22Rv1 (cell line): ENCODE results near the gene NTF4.
A peak's percentile ranks its signal among the peaks of the same experiment; 100 is the strongest.
"Not testable (repeated sequence)": the region's sequence is repeated elsewhere in the genome, so short reads cannot be mapped to it uniquely, and the experiment has no call there.

Experiments used
- H3K27ac ChIP-seq: fragments of 450-650 bp; 2 replicates; pipeline ENCODE4 v1.5.1; 2017
- ZFX ChIP-seq: fragments of 450-650 bp; IDR thresholded peaks from 2 replicates; pipeline ENCODE4 v1.6.1; 2017; ENCODE audit warnings: antibody characterized with exemption, borderline replicate concordance
- TF ChIP-seq, protein P1 (sequence below): fragments of 450-650 bp; IDR thresholded peaks from 2 replicates; pipeline ENCODE4 v1.5.1; 2017; ENCODE audit warnings: mild to moderate bottlenecking

Gene NTF4

DNA sequence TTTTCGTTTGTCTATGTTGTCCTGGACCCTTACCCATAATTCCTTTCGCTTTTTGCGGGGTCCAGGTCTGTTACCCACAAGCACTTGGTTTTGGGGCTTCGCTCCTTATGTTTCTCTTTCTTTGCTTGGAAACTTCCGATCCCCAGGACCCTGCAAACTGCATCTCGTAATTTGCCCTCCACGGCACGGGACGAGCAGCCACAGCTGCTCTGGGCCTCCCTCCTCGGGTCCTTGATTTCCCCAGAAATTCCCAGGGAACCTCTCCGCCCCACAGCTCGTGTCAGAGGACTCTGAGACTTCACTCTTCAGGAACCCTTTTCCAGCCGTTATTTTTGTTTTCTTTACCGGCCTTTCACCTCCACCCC is 21.2 kb upstream of the NTF4 start:
- TF ChIP-seq ZFX: no peak
- TF ChIP-seq, protein P1, sequence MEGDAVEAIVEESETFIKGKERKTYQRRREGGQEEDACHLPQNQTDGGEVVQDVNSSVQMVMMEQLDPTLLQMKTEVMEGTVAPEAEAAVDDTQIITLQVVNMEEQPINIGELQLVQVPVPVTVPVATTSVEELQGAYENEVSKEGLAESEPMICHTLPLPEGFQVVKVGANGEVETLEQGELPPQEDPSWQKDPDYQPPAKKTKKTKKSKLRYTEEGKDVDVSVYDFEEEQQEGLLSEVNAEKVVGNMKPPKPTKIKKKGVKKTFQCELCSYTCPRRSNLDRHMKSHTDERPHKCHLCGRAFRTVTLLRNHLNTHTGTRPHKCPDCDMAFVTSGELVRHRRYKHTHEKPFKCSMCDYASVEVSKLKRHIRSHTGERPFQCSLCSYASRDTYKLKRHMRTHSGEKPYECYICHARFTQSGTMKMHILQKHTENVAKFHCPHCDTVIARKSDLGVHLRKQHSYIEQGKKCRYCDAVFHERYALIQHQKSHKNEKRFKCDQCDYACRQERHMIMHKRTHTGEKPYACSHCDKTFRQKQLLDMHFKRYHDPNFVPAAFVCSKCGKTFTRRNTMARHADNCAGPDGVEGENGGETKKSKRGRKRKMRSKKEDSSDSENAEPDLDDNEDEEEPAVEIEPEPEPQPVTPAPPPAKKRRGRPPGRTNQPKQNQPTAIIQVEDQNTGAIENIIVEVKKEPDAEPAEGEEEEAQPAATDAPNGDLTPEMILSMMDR: no peak

DNA sequence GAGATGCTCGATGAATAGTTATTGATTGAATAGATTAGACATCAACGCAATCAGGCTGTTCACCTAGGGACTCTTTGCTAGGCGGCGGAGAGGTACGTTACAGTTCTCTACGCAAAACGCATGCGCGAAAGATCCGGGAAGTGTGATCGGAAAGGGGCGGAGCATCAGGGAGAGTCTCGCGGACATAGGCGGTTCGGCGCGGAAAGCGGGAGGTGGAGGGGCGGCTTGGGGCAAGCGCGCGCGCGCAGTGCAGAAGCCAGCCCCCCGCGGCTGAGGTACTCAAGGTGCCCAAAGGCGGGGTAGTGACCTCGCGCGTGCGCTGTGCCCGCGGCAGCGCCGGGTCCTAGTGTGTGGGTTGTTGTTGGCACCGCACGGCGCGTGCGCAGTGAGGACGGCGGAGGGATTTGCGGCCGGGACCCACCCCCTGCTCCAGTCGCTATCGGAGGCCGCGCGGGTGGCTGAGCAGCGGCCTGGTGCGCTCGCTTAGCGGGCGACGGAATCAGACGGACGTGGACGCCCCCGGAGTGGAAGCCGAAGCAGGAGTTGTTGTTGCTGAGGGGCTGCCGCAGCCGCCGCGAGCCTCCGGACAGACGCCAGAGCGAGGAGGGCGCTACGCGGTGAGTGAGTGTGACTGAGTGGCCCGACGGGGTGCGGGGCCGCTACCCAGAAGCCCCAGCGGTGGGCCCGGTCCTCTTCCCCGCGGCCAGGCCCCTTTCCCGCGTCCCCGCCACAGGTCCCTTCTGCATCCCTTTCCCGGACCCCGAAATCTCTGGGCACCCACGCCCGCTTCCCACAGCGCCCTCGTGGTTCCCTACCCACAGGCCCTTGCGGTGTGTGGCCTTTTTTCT is 20.6 kb upstream of the NTF4 start, which contains the start of gene SNRNP70:
SNRNP70 (plus strand) TSS at position 432 of the 848 bp plus-strand sequence. CDS start 964 bp downstream, outside the sequence.
- H3K27ac ChIP-seq: peak within 1 kb of the TSS; percentile 84
- TF ChIP-seq, protein P1: no peak
- no peak for TF ChIP-seq ZFX

More for the DNA sequence above, 21.2 kb upstream of the NTF4 start:
- peak overlapping the region; percentile 84 for H3K27ac ChIP-seq

DNA sequence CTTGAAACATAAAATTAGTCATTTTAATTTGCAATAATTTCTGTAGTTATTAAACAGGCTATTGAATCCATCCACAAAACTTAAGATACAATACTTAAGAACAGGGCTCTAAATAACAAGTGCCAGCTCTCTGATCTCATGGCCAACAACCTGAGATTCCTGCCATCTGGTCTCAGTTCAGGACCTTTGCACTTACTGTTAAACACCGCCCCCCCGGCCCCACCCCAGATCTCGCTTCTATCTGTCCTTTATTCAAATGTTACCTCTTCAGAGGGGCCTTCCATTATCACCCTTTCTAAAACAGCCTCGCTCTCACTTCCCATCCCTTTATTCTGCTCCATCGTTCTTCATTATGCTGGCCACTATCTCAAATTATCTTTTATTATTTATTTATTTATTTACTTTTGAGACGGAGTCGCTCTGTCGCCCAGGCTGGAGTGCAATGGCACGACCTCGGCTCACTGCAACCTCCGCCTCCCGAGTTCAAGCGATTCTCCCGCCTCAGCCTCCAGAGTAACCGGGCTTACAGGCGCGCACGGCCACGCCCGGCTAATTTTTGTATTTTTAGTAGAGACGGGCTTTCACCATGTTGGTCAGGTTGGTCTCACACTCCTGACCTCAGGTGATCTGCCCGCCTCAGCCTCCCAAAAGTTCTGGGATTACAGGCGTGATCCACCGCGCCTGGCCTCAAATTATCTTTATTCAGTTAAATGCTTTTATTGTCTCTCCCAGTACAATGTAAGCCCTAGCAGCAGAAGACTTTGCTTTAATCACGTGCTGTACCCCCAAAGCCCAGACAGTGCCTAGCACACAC is 19.8 kb upstream of the NTF4 start:
- TF ChIP-seq ZFX: no peak
- TF ChIP-seq, protein P1: no peak
- peak overlapping the region; percentile 84 for H3K27ac ChIP-seq

DNA sequence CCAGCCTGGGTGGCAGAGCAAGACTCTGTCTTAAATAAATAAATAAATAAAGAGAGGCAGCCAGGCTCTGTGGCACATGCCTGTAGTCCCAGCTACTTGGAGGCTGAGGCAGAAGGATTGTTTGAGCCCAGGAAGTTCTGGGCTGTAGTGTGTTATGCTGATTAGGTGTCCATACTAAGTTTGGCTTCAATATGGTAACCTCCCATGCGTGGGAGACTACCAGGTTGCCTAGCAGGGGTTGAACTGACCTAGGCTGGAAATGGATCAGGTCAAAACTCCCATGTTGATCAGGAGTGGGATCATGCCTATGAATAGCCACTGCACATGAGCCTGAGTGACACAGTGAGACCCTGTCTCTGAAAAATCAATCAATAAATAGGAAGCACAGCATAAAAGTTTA is 16.7 kb upstream of the NTF4 start:
- H3K27ac ChIP-seq: no peak overlapping the region
- TF ChIP-seq ZFX: no peak
- TF ChIP-seq, protein P1: no peak

DNA sequence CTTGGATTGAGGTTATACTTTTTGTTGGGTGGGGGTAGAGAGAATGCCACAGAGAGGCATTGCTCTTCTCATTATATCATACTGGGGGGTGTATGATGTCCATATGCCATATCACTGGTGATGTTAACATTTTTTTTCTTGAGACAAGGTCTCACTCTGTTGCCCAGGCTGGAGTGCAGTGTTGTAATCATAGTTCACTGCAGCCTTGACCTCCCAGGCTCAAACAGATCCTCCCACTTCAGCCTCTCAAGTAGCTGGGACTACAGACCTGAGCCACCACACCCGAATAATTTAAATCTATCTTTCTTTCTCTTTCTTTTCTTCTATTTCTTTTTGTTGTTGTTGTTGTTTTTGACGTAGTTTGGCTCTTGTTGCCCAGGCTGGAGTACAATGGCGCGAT is 15.8 kb upstream of the NTF4 start:
- H3K27ac ChIP-seq: no peak overlapping the region
- TF ChIP-seq, protein P1: no peak
- no peak for TF ChIP-seq ZFX

DNA sequence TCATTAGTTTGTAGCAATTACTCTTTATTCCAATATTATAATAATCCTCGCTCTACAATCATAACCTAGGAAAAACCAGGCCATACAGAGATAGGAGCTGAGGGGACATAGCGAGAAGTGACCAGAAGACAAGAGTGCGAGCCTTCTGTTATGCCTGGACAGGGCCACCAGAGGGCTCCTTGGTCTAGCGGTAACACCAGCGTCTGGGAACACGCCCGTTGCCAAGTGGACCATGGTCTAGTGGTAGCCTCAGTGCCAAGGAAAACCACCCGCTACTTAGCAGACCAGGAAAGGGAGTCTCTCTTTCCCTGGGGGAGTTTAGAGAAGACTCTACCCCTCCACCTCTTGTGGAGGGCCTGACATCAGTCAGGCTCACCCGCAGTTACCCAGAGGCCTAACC is 10.3 kb upstream of the NTF4 start:
- not testable (repeated sequence) for H3K27ac ChIP-seq
- TF ChIP-seq, protein P1: peak; percentile 82
